Measurements from ENCODE around the gene HSPG2. TPM values are rescaled to one million over a fixed set of nuclear protein-coding genes. Genes with fewer than 3 reads are reported as not detected.

The HSPG2 gene
- total RNA-seq, 1 experiment from 2014 or later, result 35.1 TPM

- Histone ChIP-seq H3K9me3 (ENCODE audit: low read length) (no peaks in the 10 kb centered on the region), H3K4me1 (ENCODE audit: insufficient read depth, low read length) (peaks cover 31% of the 10 kb centered on the region), H3K4me2 (ENCODE audit: low read length) (peak overlapping the region; percentile 23; the same call in 1 of the 2 replicates), H3K27ac (ENCODE audit: low read length) (peak overlapping the region; percentile 52), H3K9me2 (replicated peaks; ENCODE audit: low read length) (no peaks in the 10 kb centered on the region), H3K36me3 (ENCODE audit: low read depth, low read length) (no peaks in the 10 kb centered on the region; the same call in 1 of the 2 replicates), H3K4me3 (ENCODE audit: low read length) (no peak overlapping the region), H4K20me1 (ENCODE audit: low read length) (peaks cover 3% of the 10 kb centered on the region; the same call in 1 of the 2 replicates), H3K9ac (ENCODE audit: low read length) (0 out of 2 replicates have a peak overlapping the region, but pooled peaks have one; percentile 10), H3K27me3 (ENCODE audit: low read length) (no peaks in the 10 kb centered on the region), H2AFZ (ENCODE audit: low read length) (no peak overlapping the region), H3F3A (ENCODE audit: low read length, unreplicated experiment) (no peaks in the 10 kb centered on the region), H3K79me2 (ENCODE audit: low read length) (no peaks in the 10 kb centered on the region)
- ATAC-seq, result peak; percentile 86
- POLR2A ChIA-PET (ENCODE audit: unreplicated experiment), result interaction anchor here (0.5 kb wide), 1 partner anchor 1475 kb away, joined by 6 read pairs; the partner anchor contains the start of gene HNRNPR
- peak; percentile 99 for DNase-seq
- TF ChIP-seq EZH2 (IDR thresholded peaks at IDR 0.05; ENCODE audit: low read length, unreplicated experiment), result no peak
- TF ChIP-seq EZH2phosphoT487 (IDR thresholded peaks at IDR 0.05; ENCODE audit: borderline replicate concordance, low read length), result no peak
- TF ChIP-seq, protein P1, sequence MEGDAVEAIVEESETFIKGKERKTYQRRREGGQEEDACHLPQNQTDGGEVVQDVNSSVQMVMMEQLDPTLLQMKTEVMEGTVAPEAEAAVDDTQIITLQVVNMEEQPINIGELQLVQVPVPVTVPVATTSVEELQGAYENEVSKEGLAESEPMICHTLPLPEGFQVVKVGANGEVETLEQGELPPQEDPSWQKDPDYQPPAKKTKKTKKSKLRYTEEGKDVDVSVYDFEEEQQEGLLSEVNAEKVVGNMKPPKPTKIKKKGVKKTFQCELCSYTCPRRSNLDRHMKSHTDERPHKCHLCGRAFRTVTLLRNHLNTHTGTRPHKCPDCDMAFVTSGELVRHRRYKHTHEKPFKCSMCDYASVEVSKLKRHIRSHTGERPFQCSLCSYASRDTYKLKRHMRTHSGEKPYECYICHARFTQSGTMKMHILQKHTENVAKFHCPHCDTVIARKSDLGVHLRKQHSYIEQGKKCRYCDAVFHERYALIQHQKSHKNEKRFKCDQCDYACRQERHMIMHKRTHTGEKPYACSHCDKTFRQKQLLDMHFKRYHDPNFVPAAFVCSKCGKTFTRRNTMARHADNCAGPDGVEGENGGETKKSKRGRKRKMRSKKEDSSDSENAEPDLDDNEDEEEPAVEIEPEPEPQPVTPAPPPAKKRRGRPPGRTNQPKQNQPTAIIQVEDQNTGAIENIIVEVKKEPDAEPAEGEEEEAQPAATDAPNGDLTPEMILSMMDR (conservative IDR thresholded peaks at IDR 0.05; ENCODE audit: low read depth, low read length), result no peak
- CTCF ChIA-PET, result interaction anchor here (0.6 kb wide), 1 partner anchor 135 kb away, joined by 8 read pairs; no protein-coding TSS in a partner anchor
- no TSS peak for BruUV-seq (replicated peaks)
- intact Hi-C loops (cut with micrococcal nuclease), result loop anchor here (5.0 kb wide), 1 partner anchor 93 kb away; no protein-coding TSS in a partner anchor
Observed at GRCh38 chr1:21869620-21870121, 67.4 kb downstream of the HSPG2 start.

DNA sequence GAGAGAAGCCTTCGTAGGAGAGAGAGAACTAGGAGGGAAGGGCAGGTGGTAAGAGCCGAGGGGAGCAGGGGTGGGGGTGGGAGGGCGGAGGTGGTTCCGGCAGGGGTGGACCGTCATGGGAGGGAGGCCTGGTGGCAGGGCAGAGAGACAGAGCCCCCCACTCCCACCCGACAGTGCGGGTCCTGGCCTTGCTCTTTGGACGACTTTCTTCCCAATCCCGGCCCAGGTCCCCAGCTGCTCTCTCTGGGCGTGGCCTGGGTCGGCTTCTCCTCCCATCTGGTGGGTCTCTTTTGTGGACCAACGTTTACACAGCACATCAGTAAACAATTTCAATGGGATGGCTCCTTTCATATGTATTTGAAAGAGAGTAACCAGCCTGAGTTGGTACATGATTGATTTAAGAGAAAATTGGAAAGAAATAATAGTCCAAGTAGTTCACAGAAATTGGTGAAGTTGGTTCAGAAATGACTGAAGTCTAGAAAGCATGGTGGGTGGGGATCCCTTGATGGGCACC, 68.1 kb downstream of the HSPG2 start:
- TF ChIP-seq, protein P1 (conservative IDR thresholded peaks at IDR 0.05; ENCODE audit: low read depth, low read length), result no peak
- no peak for TF ChIP-seq EZH2phosphoT487 (IDR thresholded peaks at IDR 0.05; ENCODE audit: borderline replicate concordance, low read length)
- no peak for TF ChIP-seq EZH2 (IDR thresholded peaks at IDR 0.05; ENCODE audit: low read length, unreplicated experiment)
- H3K9ac ChIP-seq (ENCODE audit: low read length), result no peak overlapping the region
- H3K4me1 ChIP-seq (ENCODE audit: insufficient read depth, low read length), result peaks cover 31% of the 10 kb centered on the region
- no peak overlapping the region for H3K4me3 ChIP-seq (ENCODE audit: low read length)
- no peaks in the 10 kb centered on the region for H3K79me2 ChIP-seq (ENCODE audit: low read length)
- 0 out of 2 replicates have a peak overlapping the region, but pooled peaks have one; percentile 23 for H3K4me2 ChIP-seq (ENCODE audit: low read length)
- H4K20me1 ChIP-seq (ENCODE audit: low read length), result peaks cover 3% of the 10 kb centered on the region; the same call in 1 of the 2 replicates
- no peak overlapping the region for H2AFZ ChIP-seq (ENCODE audit: low read length)
- CTCF ChIA-PET, result no interaction called here
- BruUV-seq (replicated peaks), result no TSS peak
- no peaks in the 10 kb centered on the region for H3F3A ChIP-seq (ENCODE audit: low read length, unreplicated experiment)
- ATAC-seq (no peak), DNase-seq (no peak)
- no peaks in the 10 kb centered on the region for H3K9me2 ChIP-seq (replicated peaks; ENCODE audit: low read length)
- no peaks in the 10 kb centered on the region for H3K27me3 ChIP-seq (ENCODE audit: low read length)
- POLR2A ChIA-PET (ENCODE audit: unreplicated experiment), result no interaction called here
- peak overlapping the region; percentile 45 for H3K27ac ChIP-seq (ENCODE audit: low read length)
- intact Hi-C loops (cut with micrococcal nuclease), result loop anchor here (5.0 kb wide), 1 partner anchor 93 kb away; no protein-coding TSS in a partner anchor
- H3K9me3 ChIP-seq (ENCODE audit: low read length), result no peaks in the 10 kb centered on the region
- no peaks in the 10 kb centered on the region; the same call in 1 of the 2 replicates for H3K36me3 ChIP-seq (ENCODE audit: low read depth, low read length)

- Histone ChIP-seq H3K27ac (ENCODE audit: low read length) (no peak overlapping the region), H3K9me2 (replicated peaks; ENCODE audit: low read length) (no peaks in the 10 kb centered on the region), H4K20me1 (ENCODE audit: low read length) (peaks cover 3% of the 10 kb centered on the region; the same call in 1 of the 2 replicates), H3K4me3 (ENCODE audit: low read length) (no peak overlapping the region), H2AFZ (ENCODE audit: low read length) (no peak overlapping the region), H3K4me2 (ENCODE audit: low read length) (no peak overlapping the region), H3F3A (ENCODE audit: low read length, unreplicated experiment) (no peaks in the 10 kb centered on the region), H3K9ac (ENCODE audit: low read length) (no peak overlapping the region), H3K27me3 (ENCODE audit: low read length) (no peaks in the 10 kb centered on the region), H3K9me3 (ENCODE audit: low read length) (no peaks in the 10 kb centered on the region), H3K36me3 (ENCODE audit: low read depth, low read length) (no peaks in the 10 kb centered on the region; the same call in 1 of the 2 replicates), H3K79me2 (ENCODE audit: low read length) (no peaks in the 10 kb centered on the region), H3K4me1 (ENCODE audit: insufficient read depth, low read length) (peaks cover 31% of the 10 kb centered on the region)
- CTCF ChIA-PET, result no interaction called here
- no TSS peak for BruUV-seq (replicated peaks)
- DNase-seq, result no peak
- POLR2A ChIA-PET (ENCODE audit: unreplicated experiment), result no interaction called here
- no peak for ATAC-seq
- intact Hi-C loops (cut with micrococcal nuclease), result loop anchor here (5.0 kb wide), 1 partner anchor 94 kb away; no protein-coding TSS in a partner anchor
- TF ChIP-seq EZH2 (IDR thresholded peaks at IDR 0.05; ENCODE audit: low read length, unreplicated experiment) (no peak), EZH2phosphoT487 (IDR thresholded peaks at IDR 0.05; ENCODE audit: borderline replicate concordance, low read length) (no peak)
- TF ChIP-seq, protein P1 (conservative IDR thresholded peaks at IDR 0.05; ENCODE audit: low read depth, low read length), result no peak
Observed at GRCh38 chr1:21868482-21868881, 68.6 kb downstream of the HSPG2 start.

Measured in PC-3 (cell line).